ENCODE results near the gene A2ML1. TPM values are rescaled to one million over a fixed set of nuclear protein-coding genes. Genes with fewer than 3 reads are reported as not detected.

Gene A2ML1
- total RNA-seq, 1 donor = not detected

GRCh38 chr12:8866429-8866828, 44.0 kb downstream of the A2ML1 start:
- DNase-seq (ENCODE audit: low read depth) = no peak
- TF ChIP-seq, protein P1, sequence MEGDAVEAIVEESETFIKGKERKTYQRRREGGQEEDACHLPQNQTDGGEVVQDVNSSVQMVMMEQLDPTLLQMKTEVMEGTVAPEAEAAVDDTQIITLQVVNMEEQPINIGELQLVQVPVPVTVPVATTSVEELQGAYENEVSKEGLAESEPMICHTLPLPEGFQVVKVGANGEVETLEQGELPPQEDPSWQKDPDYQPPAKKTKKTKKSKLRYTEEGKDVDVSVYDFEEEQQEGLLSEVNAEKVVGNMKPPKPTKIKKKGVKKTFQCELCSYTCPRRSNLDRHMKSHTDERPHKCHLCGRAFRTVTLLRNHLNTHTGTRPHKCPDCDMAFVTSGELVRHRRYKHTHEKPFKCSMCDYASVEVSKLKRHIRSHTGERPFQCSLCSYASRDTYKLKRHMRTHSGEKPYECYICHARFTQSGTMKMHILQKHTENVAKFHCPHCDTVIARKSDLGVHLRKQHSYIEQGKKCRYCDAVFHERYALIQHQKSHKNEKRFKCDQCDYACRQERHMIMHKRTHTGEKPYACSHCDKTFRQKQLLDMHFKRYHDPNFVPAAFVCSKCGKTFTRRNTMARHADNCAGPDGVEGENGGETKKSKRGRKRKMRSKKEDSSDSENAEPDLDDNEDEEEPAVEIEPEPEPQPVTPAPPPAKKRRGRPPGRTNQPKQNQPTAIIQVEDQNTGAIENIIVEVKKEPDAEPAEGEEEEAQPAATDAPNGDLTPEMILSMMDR (IDR thresholded peaks at IDR 0.05; ENCODE audit: insufficient read depth, low read depth, low read length) = no peak
- no peak overlapping the region for H3K4me3 ChIP-seq (ENCODE audit: low read depth, low read length)

- no peak overlapping the region for H3K4me3 ChIP-seq (ENCODE audit: low read depth, low read length)
- TF ChIP-seq, protein P1 (IDR thresholded peaks at IDR 0.05; ENCODE audit: insufficient read depth, low read depth, low read length) = no peak
- no peak for DNase-seq (ENCODE audit: low read depth)
Measured at GRCh38 chr12:8867009-8867408, 44.6 kb downstream of the A2ML1 start.

- no peak overlapping the region for H3K4me3 ChIP-seq (ENCODE audit: low read depth, low read length)
- TF ChIP-seq, protein P1 (IDR thresholded peaks at IDR 0.05; ENCODE audit: insufficient read depth, low read depth, low read length) = no peak
- DNase-seq (ENCODE audit: low read depth) = no peak
Measured at GRCh38 chr12:8867786-8868185, 45.4 kb downstream of the A2ML1 start.

DNA sequence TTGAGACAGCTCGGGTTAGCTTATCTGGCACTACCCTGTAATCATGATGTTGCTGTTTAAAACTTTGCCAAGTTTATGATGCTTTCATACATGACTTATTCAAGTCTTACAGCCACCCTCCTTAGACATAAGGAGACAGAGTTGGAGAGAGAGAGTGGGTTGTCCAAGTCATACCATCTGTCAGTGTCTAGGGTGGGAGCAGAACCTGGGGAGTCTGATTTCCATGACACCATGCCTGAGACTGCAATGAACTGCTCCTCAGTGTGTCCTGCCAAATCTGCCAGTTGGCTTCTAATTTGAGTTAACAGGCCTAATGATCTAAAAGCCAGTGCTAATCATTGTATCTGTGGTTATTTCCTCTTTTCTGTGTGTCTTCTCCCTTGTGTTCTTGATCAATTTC, 48.2 kb downstream of the A2ML1 start:
- no peak overlapping the region for H3K4me3 ChIP-seq (ENCODE audit: low read depth, low read length)
- TF ChIP-seq, protein P1 (IDR thresholded peaks at IDR 0.05; ENCODE audit: insufficient read depth, low read depth, low read length) = no peak
- no peak for DNase-seq (ENCODE audit: low read depth)

GRCh38 chr12:8871068-8871467, 48.6 kb downstream of the A2ML1 start:
- no peak overlapping the region for H3K4me3 ChIP-seq (ENCODE audit: low read depth, low read length)
- TF ChIP-seq, protein P1 (IDR thresholded peaks at IDR 0.05; ENCODE audit: insufficient read depth, low read depth, low read length) = no peak
- no peak for DNase-seq (ENCODE audit: low read depth)

DNA sequence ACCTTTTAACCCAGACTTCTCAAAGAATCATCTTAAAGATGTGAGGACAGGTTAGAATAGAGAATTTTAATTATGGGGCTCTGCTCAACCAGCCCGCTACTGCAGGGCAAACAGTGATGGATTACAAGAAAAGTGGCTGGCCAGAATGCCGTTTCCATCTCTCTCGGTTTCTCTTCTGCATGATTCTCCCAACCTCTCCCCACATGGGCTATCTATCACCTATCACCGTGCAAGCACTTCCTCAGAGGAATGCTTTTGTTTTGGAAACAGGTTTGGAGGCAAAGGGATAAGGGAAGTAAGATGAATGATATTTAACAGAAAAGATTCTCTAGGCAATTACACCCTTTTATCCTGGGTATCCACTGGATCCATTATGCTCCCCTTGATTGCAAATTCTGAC, 54.5 kb downstream of the A2ML1 start:
- TF ChIP-seq, protein P1 (IDR thresholded peaks at IDR 0.05; ENCODE audit: insufficient read depth, low read depth, low read length) = no peak
- no peak for DNase-seq (ENCODE audit: low read depth)
- no peak overlapping the region for H3K4me3 ChIP-seq (ENCODE audit: low read depth, low read length)

- TF ChIP-seq, protein P1 (IDR thresholded peaks at IDR 0.05; ENCODE audit: insufficient read depth, low read depth, low read length) = no peak
- DNase-seq (ENCODE audit: low read depth) = no peak
- no peak overlapping the region for H3K4me3 ChIP-seq (ENCODE audit: low read depth, low read length)
Measured at GRCh38 chr12:8886502-8887284, 64.3 kb downstream of the A2ML1 start.
